ENCODE measurements around the gene CCDC188. TPM values are rescaled to one million over a fixed set of nuclear protein-coding genes. Genes with fewer than 3 reads are reported as not detected.

Gene CCDC188
- total RNA-seq, 2 donors from 2014 or later = not detected

DNA sequence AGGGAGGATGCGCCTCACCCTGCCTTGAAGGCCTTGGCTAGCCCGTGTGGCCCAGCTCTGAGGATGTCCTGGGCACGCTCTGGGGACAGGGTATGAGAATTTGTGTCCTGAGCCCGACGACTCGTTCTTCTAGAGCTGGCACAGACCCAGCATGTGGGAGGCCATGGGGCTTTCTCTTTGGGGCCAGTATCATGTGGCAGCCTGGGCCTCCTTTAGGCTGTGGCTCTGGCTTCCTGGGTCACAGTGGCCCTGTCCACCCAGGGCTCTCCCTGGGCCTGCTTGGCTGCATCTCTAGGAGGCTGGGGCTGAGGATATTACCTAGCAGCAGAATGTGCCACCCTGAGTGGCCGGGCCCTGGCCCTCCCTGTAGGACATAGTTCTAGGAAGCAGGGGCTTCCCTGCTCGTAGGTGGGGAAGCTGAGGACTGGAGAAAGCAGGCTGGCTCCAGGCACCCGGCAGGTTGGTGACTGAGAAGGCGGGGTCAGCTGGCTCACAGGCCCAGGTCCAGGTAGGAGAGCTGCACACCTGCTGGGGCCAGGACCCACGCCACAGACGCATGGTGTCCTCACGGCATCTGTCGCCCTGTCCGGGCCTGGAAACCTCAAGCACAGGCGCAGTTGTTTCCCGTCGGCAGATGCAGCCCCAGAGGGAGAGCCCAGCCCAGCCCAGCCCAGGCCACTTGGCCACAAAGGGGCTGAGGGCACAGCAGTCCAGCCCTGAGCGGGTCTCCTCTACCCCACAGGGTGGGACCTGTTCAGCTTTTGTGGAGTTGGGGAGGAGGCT lies 6.8 kb downstream of the CCDC188 start:
- peaks cover 7% of the 10 kb centered on the region for H3K36me3 ChIP-seq (ENCODE audit: control insufficient read depth, insufficient read depth, low read length)
- H3K9me3 ChIP-seq (ENCODE audit: control insufficient read depth, low read length) = no peaks in the 10 kb centered on the region
- H3K4me3 ChIP-seq (ENCODE audit: low read length) = no peak overlapping the region
- no peak overlapping the region for H3K9ac ChIP-seq (ENCODE audit: extremely low read depth, low read length, poor library complexity, severe bottlenecking)
- Mint-ChIP-seq H3K27ac (no peak overlapping the region), H3K36me3 (ENCODE audit: low read depth) (peaks cover 6% of the 10 kb centered on the region), H3K27me3 (ENCODE audit: insufficient read depth) (no peaks in the 10 kb centered on the region), H3K9me3 (no peaks in the 10 kb centered on the region), H3K4me1 (no peaks in the 10 kb centered on the region), H3K4me3 (no peak overlapping the region)
- H3K4me1 ChIP-seq (ENCODE audit: control insufficient read depth, insufficient read depth, low read length) = no peaks in the 10 kb centered on the region
- H3K27ac ChIP-seq (ENCODE audit: low read depth, low read length) = no peak overlapping the region
- DNase-seq = no peak
- no peaks in the 10 kb centered on the region for H3K27me3 ChIP-seq (ENCODE audit: control insufficient read depth, insufficient read depth, low read length, poor library complexity, severe bottlenecking)
- TF ChIP-seq, protein P1, sequence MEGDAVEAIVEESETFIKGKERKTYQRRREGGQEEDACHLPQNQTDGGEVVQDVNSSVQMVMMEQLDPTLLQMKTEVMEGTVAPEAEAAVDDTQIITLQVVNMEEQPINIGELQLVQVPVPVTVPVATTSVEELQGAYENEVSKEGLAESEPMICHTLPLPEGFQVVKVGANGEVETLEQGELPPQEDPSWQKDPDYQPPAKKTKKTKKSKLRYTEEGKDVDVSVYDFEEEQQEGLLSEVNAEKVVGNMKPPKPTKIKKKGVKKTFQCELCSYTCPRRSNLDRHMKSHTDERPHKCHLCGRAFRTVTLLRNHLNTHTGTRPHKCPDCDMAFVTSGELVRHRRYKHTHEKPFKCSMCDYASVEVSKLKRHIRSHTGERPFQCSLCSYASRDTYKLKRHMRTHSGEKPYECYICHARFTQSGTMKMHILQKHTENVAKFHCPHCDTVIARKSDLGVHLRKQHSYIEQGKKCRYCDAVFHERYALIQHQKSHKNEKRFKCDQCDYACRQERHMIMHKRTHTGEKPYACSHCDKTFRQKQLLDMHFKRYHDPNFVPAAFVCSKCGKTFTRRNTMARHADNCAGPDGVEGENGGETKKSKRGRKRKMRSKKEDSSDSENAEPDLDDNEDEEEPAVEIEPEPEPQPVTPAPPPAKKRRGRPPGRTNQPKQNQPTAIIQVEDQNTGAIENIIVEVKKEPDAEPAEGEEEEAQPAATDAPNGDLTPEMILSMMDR (conservative IDR thresholded peaks at IDR 0.05) = no peak
- 90 to 91% methylated on average over 9 to 19 of the region's 19 CpGs for WGBS, 2 experiments (ENCODE audit: insufficient coverage in 1 of 2, insufficient read length in 1 of 2)

DNA sequence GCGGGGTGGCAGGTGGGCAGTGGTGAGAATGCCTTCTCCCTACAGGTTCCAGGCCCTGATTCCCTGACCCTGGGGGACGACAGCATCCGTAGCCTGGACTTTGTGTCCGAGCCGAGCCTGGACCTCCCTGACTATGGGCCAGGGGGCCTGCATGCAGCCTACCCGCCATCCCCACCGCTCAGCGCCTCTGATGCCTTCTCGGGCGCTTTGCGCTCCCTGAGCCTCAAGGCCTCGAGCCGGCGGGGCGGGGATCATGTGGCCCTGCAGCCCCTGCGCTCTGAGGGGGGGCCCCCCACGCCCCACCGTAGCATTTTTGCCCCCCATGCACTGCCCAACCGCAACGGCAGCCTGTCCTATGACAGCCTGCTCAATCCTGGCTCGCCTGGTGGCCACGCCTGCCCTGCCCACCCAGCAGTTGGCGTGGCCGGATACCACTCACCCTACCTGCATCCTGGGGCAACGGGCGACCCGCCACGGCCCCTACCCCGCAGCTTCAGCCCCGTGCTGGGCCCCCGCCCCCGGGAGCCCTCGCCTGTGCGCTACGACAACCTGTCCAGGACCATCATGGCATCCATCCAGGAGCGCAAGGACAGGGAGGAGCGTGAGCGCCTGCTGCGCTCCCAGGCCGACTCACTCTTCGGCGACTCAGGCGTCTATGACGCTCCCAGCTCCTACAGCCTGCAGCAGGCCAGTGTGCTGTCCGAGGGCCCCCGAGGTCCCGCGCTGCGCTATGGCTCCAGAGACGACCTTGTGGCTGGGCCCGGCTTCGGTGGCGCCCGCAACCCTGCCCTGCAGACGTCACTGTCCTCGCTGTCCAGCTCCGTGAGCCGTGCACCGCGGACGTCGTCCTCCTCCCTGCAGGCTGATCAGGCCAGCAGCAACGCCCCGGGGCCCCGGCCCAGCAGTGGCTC lies 7.9 kb downstream of the CCDC188 start:
- Mint-ChIP-seq H3K27ac (no peak overlapping the region), H3K36me3 (ENCODE audit: low read depth) (peaks cover 7% of the 10 kb centered on the region), H3K4me1 (no peaks in the 10 kb centered on the region), H3K9me3 (no peaks in the 10 kb centered on the region), H3K4me3 (no peak overlapping the region), H3K27me3 (ENCODE audit: insufficient read depth) (no peaks in the 10 kb centered on the region)
- Histone ChIP-seq H3K27ac (ENCODE audit: low read depth, low read length) (no peak overlapping the region), H3K9me3 (ENCODE audit: control insufficient read depth, low read length) (no peaks in the 10 kb centered on the region), H3K9ac (ENCODE audit: extremely low read depth, low read length, poor library complexity, severe bottlenecking) (no peak overlapping the region), H3K4me1 (ENCODE audit: control insufficient read depth, insufficient read depth, low read length) (no peaks in the 10 kb centered on the region), H3K27me3 (ENCODE audit: control insufficient read depth, insufficient read depth, low read length, poor library complexity, severe bottlenecking) (no peaks in the 10 kb centered on the region), H3K36me3 (ENCODE audit: control insufficient read depth, insufficient read depth, low read length) (peaks cover 7% of the 10 kb centered on the region), H3K4me3 (ENCODE audit: low read length) (no peak overlapping the region)
- no peak for DNase-seq
- 96 to 99% methylated on average over 38 to 65 of the region's 65 CpGs for WGBS, 2 experiments (ENCODE audit: insufficient coverage in 1 of 2, insufficient read length in 1 of 2)
- TF ChIP-seq, protein P1 (conservative IDR thresholded peaks at IDR 0.05) = no peak

DNA sequence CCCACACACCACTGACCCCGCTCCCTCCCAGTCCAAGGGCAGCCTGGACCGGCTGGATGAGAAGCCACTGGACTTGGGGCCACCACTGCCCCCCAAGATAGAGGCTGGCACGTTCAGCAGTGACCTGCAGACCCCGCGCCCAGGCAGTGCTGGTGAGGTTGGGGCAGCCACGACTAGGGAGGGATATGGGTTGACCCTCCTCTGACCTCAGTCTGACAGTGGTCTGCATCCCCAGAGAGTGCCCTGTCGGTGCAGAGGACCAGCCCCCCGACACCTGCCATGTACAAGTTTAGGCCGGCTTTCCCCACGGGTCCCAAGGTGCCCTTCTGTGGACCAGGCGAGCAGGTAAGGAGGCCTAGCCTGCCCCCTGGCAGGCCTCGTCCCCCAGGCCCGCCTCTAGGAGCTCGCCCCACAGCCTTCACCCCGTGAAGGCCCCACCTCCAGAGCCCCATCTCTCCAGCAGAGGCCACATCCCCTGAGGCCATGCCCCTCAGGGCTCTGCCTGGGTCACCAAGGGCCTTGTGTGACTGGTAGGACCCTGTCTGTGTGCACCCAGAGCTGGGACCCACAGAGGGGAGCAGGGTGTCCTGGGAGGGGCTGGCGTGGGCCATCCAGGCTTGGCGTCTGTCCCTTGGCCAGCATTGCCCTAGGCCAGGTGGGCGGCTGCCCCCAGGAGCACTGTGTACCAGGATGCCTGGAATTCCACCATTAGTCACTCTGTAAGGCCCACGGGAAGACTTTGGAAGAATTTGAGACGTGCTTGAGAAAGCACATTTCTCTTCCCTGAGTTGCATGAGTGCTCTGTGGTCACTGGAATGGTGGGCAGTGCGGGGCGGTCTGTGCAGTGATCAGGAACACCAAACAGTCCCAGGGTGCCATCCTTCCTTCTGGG lies 9.4 kb downstream of the CCDC188 start:
- Mint-ChIP-seq H3K4me3 (no peak overlapping the region), H3K36me3 (ENCODE audit: low read depth) (peaks cover 7% of the 10 kb centered on the region), H3K27ac (no peak overlapping the region), H3K4me1 (no peaks in the 10 kb centered on the region), H3K27me3 (ENCODE audit: insufficient read depth) (no peaks in the 10 kb centered on the region), H3K9me3 (no peaks in the 10 kb centered on the region)
- Histone ChIP-seq H3K27me3 (ENCODE audit: control insufficient read depth, insufficient read depth, low read length, poor library complexity, severe bottlenecking) (no peaks in the 10 kb centered on the region), H3K4me1 (ENCODE audit: control insufficient read depth, insufficient read depth, low read length) (no peaks in the 10 kb centered on the region), H3K9ac (ENCODE audit: extremely low read depth, low read length, poor library complexity, severe bottlenecking) (no peak overlapping the region), H3K27ac (ENCODE audit: low read depth, low read length) (no peak overlapping the region), H3K4me3 (ENCODE audit: low read length) (no peak overlapping the region), H3K36me3 (ENCODE audit: control insufficient read depth, insufficient read depth, low read length) (peaks cover 7% of the 10 kb centered on the region), H3K9me3 (ENCODE audit: control insufficient read depth, low read length) (no peaks in the 10 kb centered on the region)
- DNase-seq = no peak
- TF ChIP-seq, protein P1 (conservative IDR thresholded peaks at IDR 0.05) = no peak
- 95 to 97% methylated on average over 7 to 22 of the region's 22 CpGs for WGBS, 2 experiments (ENCODE audit: insufficient coverage in 1 of 2, insufficient read length in 1 of 2)
